GM12891 (cell line): ENCODE data around the gene SSBP4.

Experiments used
- POLR2A ChIP-seq: IDR thresholded peaks from 2 replicates; pipeline ENCODE4 v1.6.1; 2011; ENCODE audit warnings: low read depth, low read length, control low read depth
- POLR2AphosphoS5 ChIP-seq: IDR thresholded peaks from 2 replicates; pipeline ENCODE4 v1.6.1; 2011; ENCODE audit warnings: low read depth, low read length, control low read depth
- SPI1 ChIP-seq: IDR thresholded peaks from 2 replicates; pipeline ENCODE4 v1.6.1; 2011; ENCODE audit warnings: low read depth, low read length, control low read depth

GRCh38 chr19:18437491-18438330 lies 18.5 kb downstream of the SSBP4 start, which contains the start of gene ISYNA1:
- TF ChIP-seq POLR2A = no peak
- TF ChIP-seq POLR2AphosphoS5 = no peak
- no peak for TF ChIP-seq SPI1
